Spinal cord (tissue), 10 donors: ENCODE results near the gene ASTN2. TPM values are rescaled to one million over a fixed set of nuclear protein-coding genes. Genes with fewer than 3 reads are reported as not detected.

Experiments
- DNase-seq, 6 donors: peaks; one replicate each; pipeline versions ENCODE4 v3.0.0 to v3.0.0-alpha.2; 2013 to 2015; ENCODE audit warnings: low spot score in 6 of 6, low read depth in 4 of 6
- H3K27ac ChIP-seq: one replicate; pipeline ENCODE4 v1.5.1; 2013; ENCODE audit warnings: low read depth, low read length, control low read depth
- H3K27me3 ChIP-seq: one replicate; pipeline ENCODE4 v1.6.1; 2013; ENCODE audit warnings: low read length; ENCODE audit not compliant: control insufficient read depth, insufficient read depth
- H3K36me3 ChIP-seq: one replicate; pipeline ENCODE4 v1.6.1; 2013; ENCODE audit warnings: low read length; ENCODE audit not compliant: control insufficient read depth, insufficient read depth
- H3K4me1 ChIP-seq: one replicate; pipeline ENCODE4 v1.6.1; 2013; ENCODE audit warnings: low read length; ENCODE audit not compliant: control insufficient read depth, insufficient read depth
- H3K4me3 ChIP-seq: one replicate; pipeline ENCODE4 v1.5.1; 2013; ENCODE audit warnings: low read depth, low read length, control low read depth
- H3K9me3 ChIP-seq: one replicate; pipeline ENCODE4 v1.6.1; 2013; ENCODE audit warnings: low read length; ENCODE audit not compliant: control insufficient read depth, insufficient read depth
- WGBS: methylation state at CpG from one replicate; pipeline ENCODE4 v1.1.5; 2013; ENCODE audit warnings: missing lambda C conversion rate; ENCODE audit not compliant: insufficient coverage; 5-methylcytosine and 5-hydroxymethylcytosine counted together
- polyA plus RNA-seq, 2 donors: library from polyadenylated mRNA; unstranded; fragments of 120-200 nt; gene quantifications; one replicate each; pipeline ENCODE4 v1.2.1, GENCODE V29; 2013; ENCODE audit not compliant: insufficient read length in 2 of 2
- total RNA-seq, 2 donors: library from RNA; depleted of rRNA in 1 of 2; stranded (reverse); fragments of 120-200 nt in 1 of 2; fragments of >200 nt in 1 of 2; gene quantifications; one replicate each; pipeline versions ENCODE4 v1.2.3 to v1.2.4, GENCODE V29; 2013 to 2014
- donor health status: healthy.

Gene ASTN2
- total and polyA plus RNA-seq, 4 donors, result 35.8 to 48.8 (median 41.4) TPM

DNA sequence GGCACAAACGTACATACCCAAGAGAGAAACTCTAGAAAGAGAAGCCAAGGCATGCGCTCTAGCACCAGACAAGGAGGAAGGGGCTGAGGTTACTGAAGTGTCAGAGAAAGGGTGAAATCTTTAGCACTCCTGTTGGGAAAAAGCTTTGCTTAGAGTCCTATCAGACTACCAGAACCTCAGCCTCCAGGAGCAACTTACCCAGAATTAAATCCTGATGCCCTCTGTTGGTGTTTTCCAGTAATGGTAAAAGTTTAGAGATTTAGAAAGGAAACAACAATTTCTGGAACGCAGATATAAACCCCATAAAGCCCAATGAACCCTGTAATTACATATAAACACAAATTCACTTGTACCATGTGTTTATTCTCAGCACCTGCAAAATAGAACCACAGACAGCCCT lies 33.2 kb upstream of the ASTN2 start:
- Histone ChIP-seq H3K27ac (no peak overlapping the region), H3K36me3 (no peaks in the 10 kb centered on the region), H3K9me3 (no peaks in the 10 kb centered on the region), H3K4me3 (no peak overlapping the region), H3K27me3 (no peaks in the 10 kb centered on the region), H3K4me1 (peaks cover 3% of the 10 kb centered on the region)
- peak in 2 of 6 donors; percentile 14 to 65 for DNase-seq
- WGBS, result 100% methylated on average over 1 of the region's 3 CpGs

DNA sequence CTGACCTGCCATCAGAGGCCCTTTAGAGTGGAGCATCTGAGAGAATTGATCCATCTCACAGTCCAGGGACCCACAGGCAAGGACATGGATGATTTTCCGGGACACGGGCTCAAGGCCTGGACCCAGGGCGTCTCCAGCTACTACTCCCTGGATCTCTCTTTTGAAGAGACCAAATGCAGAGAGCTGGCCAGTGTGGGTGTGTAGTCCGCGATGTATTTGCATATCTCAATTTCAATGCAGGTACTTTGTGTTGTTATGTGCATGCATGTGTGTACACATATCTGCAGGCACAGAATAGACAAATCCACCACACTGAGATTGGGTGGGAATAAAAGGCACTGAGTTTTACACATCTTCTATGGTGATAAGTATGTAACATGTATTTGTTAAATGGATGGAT lies 30.8 kb upstream of the ASTN2 start:
- Histone ChIP-seq H3K9me3 (no peaks in the 10 kb centered on the region), H3K27me3 (no peaks in the 10 kb centered on the region), H3K27ac (no peak overlapping the region), H3K4me1 (peaks cover 7% of the 10 kb centered on the region), H3K4me3 (no peak overlapping the region), H3K36me3 (no peaks in the 10 kb centered on the region)
- WGBS, result 100% methylated on average over 2 of the region's 5 CpGs
- no peak for DNase-seq

DNA sequence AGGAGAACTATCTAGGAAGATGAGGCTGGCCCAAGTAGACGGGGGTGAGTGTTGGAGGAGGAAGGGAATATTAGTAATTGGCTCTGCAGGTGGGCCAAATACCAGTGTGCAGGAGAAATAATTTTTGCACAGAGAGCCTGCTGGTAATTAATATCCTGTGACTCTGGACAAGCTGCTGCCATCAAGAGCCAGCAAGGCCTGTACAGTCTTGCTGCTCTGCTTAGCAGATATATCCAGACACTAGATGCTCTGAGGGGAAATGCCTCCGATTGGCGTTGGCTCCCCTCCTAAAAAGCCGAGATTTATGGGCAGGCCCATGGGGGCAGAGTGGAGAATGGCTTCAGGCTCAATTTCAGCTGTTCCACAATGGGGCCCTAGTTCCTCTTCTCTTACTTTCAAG lies 29.6 kb upstream of the ASTN2 start:
- Histone ChIP-seq H3K27ac (no peak overlapping the region), H3K27me3 (no peaks in the 10 kb centered on the region), H3K9me3 (no peaks in the 10 kb centered on the region), H3K4me3 (no peak overlapping the region), H3K4me1 (peaks cover 7% of the 10 kb centered on the region), H3K36me3 (no peaks in the 10 kb centered on the region)
- peak in 1 of 6 donors; percentile 43 for DNase-seq
- WGBS, result 24% methylated on average over 4 of the region's 4 CpGs

DNA sequence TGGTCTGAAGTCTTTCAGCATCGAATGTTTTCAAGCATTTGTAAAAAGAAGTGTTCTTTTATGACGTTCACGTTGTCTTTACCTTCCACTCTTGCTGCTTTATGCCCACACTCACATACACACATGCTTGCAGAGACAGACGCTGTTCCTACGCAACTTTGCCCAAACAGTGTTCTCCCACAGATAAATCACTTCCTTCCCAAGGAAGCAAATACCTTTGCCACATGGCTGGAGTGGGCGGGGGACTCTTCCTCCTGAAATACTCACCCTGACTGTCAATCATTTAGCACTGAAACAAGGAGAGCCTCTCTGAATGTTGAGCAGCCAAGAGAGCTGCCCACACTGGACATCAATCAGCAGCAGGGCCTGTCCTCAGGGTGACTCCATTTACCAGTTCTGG lies 22.4 kb upstream of the ASTN2 start:
- Histone ChIP-seq H3K4me1 (peaks cover 4% of the 10 kb centered on the region), H3K9me3 (no peaks in the 10 kb centered on the region), H3K27ac (no peak overlapping the region), H3K27me3 (no peaks in the 10 kb centered on the region), H3K4me3 (no peak overlapping the region), H3K36me3 (no peaks in the 10 kb centered on the region)
- peak in 1 of 6 donors; percentile 21 for DNase-seq
- WGBS, result 56% methylated on average over 5 of the region's 6 CpGs

- peak in 2 of 6 donors; percentile 58 to 74 for DNase-seq
- no peak overlapping the region for H3K27ac ChIP-seq
- H3K36me3 ChIP-seq, result no peaks in the 10 kb centered on the region
- no peak overlapping the region for H3K4me3 ChIP-seq
- H3K27me3 ChIP-seq, result no peaks in the 10 kb centered on the region
- no CpG with 5 or more reads among the region's 4 CpGs for WGBS
- no peaks in the 10 kb centered on the region for H3K9me3 ChIP-seq
- peaks cover 4% of the 10 kb centered on the region for H3K4me1 ChIP-seq
Observed at GRCh38 chr9:117435630-117436261, 20.9 kb upstream of the ASTN2 start.

- peaks cover 4% of the 10 kb centered on the region for H3K4me1 ChIP-seq
- H3K4me3 ChIP-seq, result no peak overlapping the region
- DNase-seq, result no peak
- no peaks in the 10 kb centered on the region for H3K9me3 ChIP-seq
- H3K27me3 ChIP-seq, result no peaks in the 10 kb centered on the region
- no peak overlapping the region for H3K27ac ChIP-seq
- H3K36me3 ChIP-seq, result no peaks in the 10 kb centered on the region
Observed at GRCh38 chr9:117434566-117434965, 19.7 kb upstream of the ASTN2 start.

GRCh38 chr9:117430813-117431212 lies 16.0 kb upstream of the ASTN2 start:
- H3K9me3 ChIP-seq, result no peaks in the 10 kb centered on the region
- no peak overlapping the region for H3K27ac ChIP-seq
- WGBS, result no CpG with 5 or more reads among the region's 2 CpGs
- H3K4me1 ChIP-seq, result no peaks in the 10 kb centered on the region
- H3K4me3 ChIP-seq, result no peak overlapping the region
- peak in 1 of 6 donors; percentile 13 for DNase-seq
- no peaks in the 10 kb centered on the region for H3K36me3 ChIP-seq
- peaks cover 2% of the 10 kb centered on the region for H3K27me3 ChIP-seq

DNA sequence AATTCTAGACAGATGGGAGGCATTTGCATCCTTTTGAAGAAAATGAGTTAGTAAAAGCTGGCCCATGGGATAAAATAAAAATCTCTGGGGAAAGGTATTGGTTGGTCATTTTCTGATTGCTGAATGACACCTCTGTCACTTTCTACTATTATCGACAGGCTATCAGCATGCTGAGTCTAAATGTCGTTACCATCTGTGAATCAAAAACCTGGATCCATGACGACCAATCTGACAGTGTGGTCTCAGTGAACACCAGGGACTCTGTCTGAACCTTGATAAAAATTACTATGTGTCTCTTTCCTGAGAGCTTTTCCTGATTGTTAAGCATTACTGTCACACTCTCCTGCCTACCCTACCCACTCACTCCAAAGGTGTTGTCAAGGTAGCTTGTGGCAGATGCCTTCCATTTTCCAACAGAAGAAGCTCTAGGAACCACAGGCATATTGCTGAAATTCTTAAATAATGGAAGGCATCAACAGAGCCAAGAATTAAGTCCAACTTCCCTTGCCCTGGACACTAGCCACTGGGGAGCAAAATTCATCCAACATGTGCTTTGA lies 12.6 kb upstream of the ASTN2 start:
- H3K36me3 ChIP-seq, result no peaks in the 10 kb centered on the region
- H3K27ac ChIP-seq, result no peak overlapping the region
- no peak overlapping the region for H3K4me3 ChIP-seq
- 55% methylated on average over 3 of the region's 3 CpGs for WGBS
- no peaks in the 10 kb centered on the region for H3K4me1 ChIP-seq
- H3K9me3 ChIP-seq, result no peaks in the 10 kb centered on the region
- peaks cover 2% of the 10 kb centered on the region for H3K27me3 ChIP-seq
- no peak for DNase-seq

- H3K27me3 ChIP-seq, result peaks cover 2% of the 10 kb centered on the region
- H3K27ac ChIP-seq, result no peak overlapping the region
- H3K36me3 ChIP-seq, result no peaks in the 10 kb centered on the region
- peak in 1 of 6 donors; percentile 52 for DNase-seq
- H3K4me1 ChIP-seq, result no peaks in the 10 kb centered on the region
- H3K4me3 ChIP-seq, result no peak overlapping the region
- H3K9me3 ChIP-seq, result no peaks in the 10 kb centered on the region
- 83% methylated on average over 2 of the region's 3 CpGs for WGBS
Observed at GRCh38 chr9:117425566-117425965, 10.7 kb upstream of the ASTN2 start.

GRCh38 chr9:117424291-117424690 lies 9.4 kb upstream of the ASTN2 start:
- H3K27me3 ChIP-seq, result peaks cover 2% of the 10 kb centered on the region
- no peak for DNase-seq
- WGBS, result no CpG with 5 or more reads among the region's 1 CpG
- no peak overlapping the region for H3K27ac ChIP-seq
- no peaks in the 10 kb centered on the region for H3K36me3 ChIP-seq
- no peak overlapping the region for H3K4me3 ChIP-seq
- H3K4me1 ChIP-seq, result no peaks in the 10 kb centered on the region
- no peaks in the 10 kb centered on the region for H3K9me3 ChIP-seq
